ENCODE data around the gene DBX2.

- TF ChIP-seq CREM (CRISPR knock-in tag; IDR thresholded peaks at IDR 0.05) (no peak), SP1 (CRISPR knock-in tag; conservative IDR thresholded peaks at IDR 0.05) (no peak), CTCF (IDR thresholded peaks at IDR 0.05) (no peak), ETV6 (CRISPR knock-in tag; IDR thresholded peaks at IDR 0.05) (no peak)
Observed at GRCh38 chr12:45034861-45035265, 16.0 kb downstream of the DBX2 start.
